ENCODE data around the gene HDLBP. TPM values are rescaled to one million over a fixed set of nuclear protein-coding genes. Genes with fewer than 3 reads are reported as not detected.
"Not testable (repeated sequence)": the region's sequence is repeated elsewhere in the genome, so short reads cannot be mapped to it uniquely, and the experiment has no call there.

Gene HDLBP
- total RNA-seq, 1 experiment from 2014 or later = 497 TPM

- DNase-seq (ENCODE audit: low read depth) = no peak
Measured at GRCh38 chr2:241198381-241199279, 116.8 kb downstream of the HDLBP start.

GRCh38 chr2:241197947-241198346, 117.5 kb downstream of the HDLBP start:
- DNase-seq (ENCODE audit: low read depth) = no peak

GRCh38 chr2:241197246-241197645, 118.2 kb downstream of the HDLBP start:
- not testable (repeated sequence) for DNase-seq (ENCODE audit: low read depth)

GRCh38 chr2:241195506-241196130, 119.9 kb downstream of the HDLBP start:
- no peak for DNase-seq (ENCODE audit: low read depth)

- DNase-seq (ENCODE audit: low read depth) = no peak
Measured at GRCh38 chr2:241194811-241195210, 120.7 kb downstream of the HDLBP start.

GRCh38 chr2:241193271-241193670, 122.2 kb downstream of the HDLBP start:
- DNase-seq (ENCODE audit: low read depth) = no peak

- DNase-seq (ENCODE audit: low read depth) = no peak
Measured at GRCh38 chr2:241191081-241191480, 124.4 kb downstream of the HDLBP start.

GRCh38 chr2:241190291-241190981, 125.0 kb downstream of the HDLBP start:
- no peak for DNase-seq (ENCODE audit: low read depth)

- no peak for DNase-seq (ENCODE audit: low read depth)
Measured at GRCh38 chr2:241189856-241190201, 125.6 kb downstream of the HDLBP start.

GRCh38 chr2:241189093-241189855, 126.2 kb downstream of the HDLBP start:
- no peak for DNase-seq (ENCODE audit: low read depth)

- no peak for DNase-seq (ENCODE audit: low read depth)
Measured at GRCh38 chr2:241188361-241189092, 126.9 kb downstream of the HDLBP start, which contains the start of gene ANO7. ANO7 (plus strand) TSS chr2:241188677; CDS start chr2:241190064, 1,387 bp downstream.

- DNase-seq (ENCODE audit: low read depth) = no peak
Measured at GRCh38 chr2:241187918-241188234, 127.6 kb downstream of the HDLBP start.

GRCh38 chr2:241187101-241187917, 128.2 kb downstream of the HDLBP start:
- no peak for DNase-seq (ENCODE audit: low read depth)

- DNase-seq (ENCODE audit: low read depth) = no peak
Measured at GRCh38 chr2:241185961-241186360, 129.5 kb downstream of the HDLBP start.

GRCh38 chr2:241184901-241185300, 130.6 kb downstream of the HDLBP start:
- no peak for DNase-seq (ENCODE audit: low read depth)

GRCh38 chr2:241183221-241183620, 132.3 kb downstream of the HDLBP start:
- no peak for DNase-seq (ENCODE audit: low read depth)

- DNase-seq (ENCODE audit: low read depth) = no peak
Measured at GRCh38 chr2:241182531-241183133, 132.8 kb downstream of the HDLBP start.

GRCh38 chr2:241182126-241182525, 133.3 kb downstream of the HDLBP start:
- DNase-seq (ENCODE audit: low read depth) = no peak

GRCh38 chr2:241180495-241180894, 135.0 kb downstream of the HDLBP start:
- no peak for DNase-seq (ENCODE audit: low read depth)

All from HT1080 (cell line).